K562 treated with DMSO at 1 percent for 12 hours (cell line): ENCODE results near the gene MYPOP. TPM values are rescaled to one million over a fixed set of nuclear protein-coding genes. Genes with fewer than 3 reads are reported as not detected.

ENCODE experiments used
- total RNA-seq: library from RNA; unstranded; fragments of 300-600 nt; gene quantifications from 2 replicates; pipeline ENCODE4 v1.2.3, GENCODE V29; 2022; ENCODE audit not compliant: insufficient read depth

MYPOP gene
- total RNA-seq = 12.5 and 13.2 TPM in 2 replicates

GRCh38 chr19:45901912-45902650 lies at the start of gene MYPOP:
Gene MYPOP, minus strand, starts transcription at chr19:45902613. Its CDS starts 840 bp downstream, at chr19:45901773.

GRCh38 chr19:45913874-45914830 lies 11.7 kb upstream of the MYPOP start, which contains the start of gene NANOS2:
Gene NANOS2, minus strand, starts transcription at chr19:45914778. Its CDS starts 85 bp downstream, at chr19:45914693.

GRCh38 chr19:45885556-45886426 lies 16.6 kb downstream of the MYPOP start, which contains the start of gene IRF2BP1:
Gene IRF2BP1, minus strand, starts transcription at chr19:45886141. Its CDS starts 367 bp downstream, at chr19:45885774.

GRCh38 chr19:45863840-45864628 lies 38.4 kb downstream of the MYPOP start, which contains the start of gene FOXA3:
Gene FOXA3, plus strand, starts transcription at chr19:45864326. Its CDS starts 131 bp downstream, at chr19:45864457.

GRCh38 chr19:45862564-45863334 lies 39.7 kb downstream of the MYPOP start, which contains the start of gene SYMPK:
Gene SYMPK, minus strand, starts transcription at chr19:45863147. Its CDS starts 8,652 bp downstream, at chr19:45854495.

Other genes starting within 250 kb of the MYPOP start
- gene GIPR, start 234.4 kb downstream of the MYPOP start, total RNA-seq = 7.3 and 23.2 TPM in 2 replicates
- 589 and 1,120 TPM in 2 replicates for gene SNRPD2, start 210.7 kb downstream of the MYPOP start, total RNA-seq
- gene QPCTL, start 209.9 kb downstream of the MYPOP start, total RNA-seq = 23.9 and 24.7 TPM in 2 replicates
- 12.9 and 19.2 TPM in 2 replicates for gene FBXO46, start 171.7 kb downstream of the MYPOP start, total RNA-seq
- gene MEIOSIN, start 169.2 kb downstream of the MYPOP start, total RNA-seq = 0.58 and 0.67 TPM in 2 replicates
- 19.0 and 23.3 TPM in 2 replicates for gene SIX5, start 133.4 kb downstream of the MYPOP start, total RNA-seq
- gene DMPK, start 120.1 kb downstream of the MYPOP start, total RNA-seq = 65.5 and 70.4 TPM in 2 replicates
- gene DMWD, start 109.8 kb downstream of the MYPOP start, total RNA-seq = 16.9 and 47.7 TPM in 2 replicates
- gene RSPH6A, start 87.3 kb downstream of the MYPOP start, total RNA-seq = not detected in 2 replicates
- gene SYMPK, start 39.5 kb downstream of the MYPOP start, total RNA-seq = 73.8 and 84.3 TPM in 2 replicates
- gene FOXA3, start 38.3 kb downstream of the MYPOP start, total RNA-seq = 6.2 and 6.6 TPM in 2 replicates
- gene IRF2BP1, start 16.5 kb downstream of the MYPOP start, total RNA-seq = 49.2 and 50.1 TPM in 2 replicates
- gene NANOS2, start 12.2 kb upstream of the MYPOP start, total RNA-seq = not detected in 2 replicates
- not detected in 2 replicates for gene NOVA2, start 71.3 kb upstream of the MYPOP start, total RNA-seq
- gene CCDC61, start 92.9 kb upstream of the MYPOP start, total RNA-seq = 9.1 and 10.3 TPM in 2 replicates
- not detected in 2 replicates for gene PGLYRP1, start 120.4 kb upstream of the MYPOP start, total RNA-seq
- gene IGFL4, start 138.4 kb upstream of the MYPOP start, total RNA-seq = 0.30 TPM in 1 of 2 replicates, not detected in the other
- not detected in 2 replicates for gene IGFL3, start 222.1 kb upstream of the MYPOP start, total RNA-seq
- gene IGFL2, start 245.6 kb upstream of the MYPOP start, total RNA-seq = 9.1 and 12.6 TPM in 2 replicates